Fibroblast of pulmonary artery (primary cell): ENCODE measurements around the gene GOLGA2.

Experiments used
- DNase-seq: peaks from one replicate; pipeline ENCODE4 v3.0.0-alpha.2; 2010; ENCODE audit warnings: low read depth
- H3K4me3 ChIP-seq: replicated peaks from 2 replicates; pipeline ENCODE4 v1.5.1; 2011; ENCODE audit warnings: low read depth, mild to moderate bottlenecking, control low read depth, low read length, moderate library complexity
- CTCF ChIP-seq: IDR thresholded peaks from 2 replicates; pipeline ENCODE4 v1.5.1; 2011; ENCODE audit warnings: mild to moderate bottlenecking, control low read depth, low read length, inconsistent platforms; ENCODE audit errors: missing control alignments

The GOLGA2 gene, protein sequence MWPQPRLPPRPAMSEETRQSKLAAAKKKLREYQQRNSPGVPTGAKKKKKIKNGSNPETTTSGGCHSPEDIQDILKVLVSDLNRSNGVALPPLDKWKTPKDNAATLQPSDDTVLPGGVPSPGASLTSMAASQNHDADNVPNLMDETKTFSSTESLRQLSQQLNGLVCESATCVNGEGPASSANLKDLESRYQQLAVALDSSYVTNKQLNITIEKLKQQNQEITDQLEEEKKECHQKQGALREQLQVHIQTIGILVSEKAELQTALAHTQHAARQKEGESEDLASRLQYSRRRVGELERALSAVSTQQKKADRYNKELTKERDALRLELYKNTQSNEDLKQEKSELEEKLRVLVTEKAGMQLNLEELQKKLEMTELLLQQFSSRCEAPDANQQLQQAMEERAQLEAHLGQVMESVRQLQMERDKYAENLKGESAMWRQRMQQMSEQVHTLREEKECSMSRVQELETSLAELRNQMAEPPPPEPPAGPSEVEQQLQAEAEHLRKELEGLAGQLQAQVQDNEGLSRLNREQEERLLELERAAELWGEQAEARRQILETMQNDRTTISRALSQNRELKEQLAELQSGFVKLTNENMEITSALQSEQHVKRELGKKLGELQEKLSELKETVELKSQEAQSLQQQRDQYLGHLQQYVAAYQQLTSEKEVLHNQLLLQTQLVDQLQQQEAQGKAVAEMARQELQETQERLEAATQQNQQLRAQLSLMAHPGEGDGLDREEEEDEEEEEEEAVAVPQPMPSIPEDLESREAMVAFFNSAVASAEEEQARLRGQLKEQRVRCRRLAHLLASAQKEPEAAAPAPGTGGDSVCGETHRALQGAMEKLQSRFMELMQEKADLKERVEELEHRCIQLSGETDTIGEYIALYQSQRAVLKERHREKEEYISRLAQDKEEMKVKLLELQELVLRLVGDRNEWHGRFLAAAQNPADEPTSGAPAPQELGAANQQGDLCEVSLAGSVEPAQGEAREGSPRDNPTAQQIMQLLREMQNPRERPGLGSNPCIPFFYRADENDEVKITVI

GRCh38 chr9:128275198-128276007, at the start of gene GOLGA2:
Gene GOLGA2 (minus strand): TSS chr9:128276007. CDS start chr9:128275976, 31 bp downstream.
- TF ChIP-seq CTCF = no peak

DNA sequence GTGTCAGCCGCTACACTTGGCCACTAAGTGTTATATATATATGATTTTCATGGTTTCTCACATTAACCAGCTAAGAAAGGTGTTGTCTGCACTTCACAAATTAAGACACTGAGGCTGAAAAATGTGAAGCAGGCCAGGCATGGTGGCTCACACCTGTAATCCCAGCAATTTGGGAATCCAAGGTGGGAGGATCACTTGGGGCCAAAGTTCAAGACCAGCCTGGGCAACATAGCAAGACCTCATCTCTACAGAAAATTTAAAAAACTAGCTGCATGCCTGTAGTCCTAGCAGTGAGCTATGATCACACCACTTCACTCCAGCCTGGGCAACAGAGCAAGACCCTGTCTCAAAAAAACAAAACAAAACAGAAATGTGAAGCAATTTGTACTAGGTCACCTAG, 48.6 kb upstream of the GOLGA2 start:
- no peak for TF ChIP-seq CTCF
- no peak for DNase-seq
- H3K4me3 ChIP-seq = no peak overlapping the region

More at GRCh38 chr9:128275198-128276007, at the start of gene GOLGA2:
- peak; percentile 72 for DNase-seq
- H3K4me3 ChIP-seq = peak within 1 kb of the TSS; percentile 98

DNA sequence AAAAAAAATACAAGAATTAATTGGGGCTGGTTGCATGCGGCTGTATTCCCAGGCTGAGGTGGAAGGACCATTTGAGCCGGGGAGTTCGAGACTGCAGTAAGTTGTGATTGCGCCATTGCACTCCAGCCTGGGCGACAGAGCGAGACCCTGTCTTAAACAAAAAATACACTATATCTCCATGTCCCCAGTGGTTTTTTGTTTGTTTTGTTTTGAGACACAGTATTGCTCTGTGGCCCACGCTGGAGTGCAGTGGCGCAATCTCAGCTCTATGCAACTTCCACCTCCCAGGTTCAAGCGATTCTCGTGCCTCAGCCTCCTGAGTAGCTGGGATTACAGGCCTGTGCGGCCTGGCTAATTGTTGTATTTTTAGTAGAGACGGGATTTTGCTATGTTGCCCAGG, 48.0 kb upstream of the GOLGA2 start:
- TF ChIP-seq CTCF = no peak
- H3K4me3 ChIP-seq = peak overlapping the region; percentile 83
- no peak for DNase-seq

- peak overlapping the region; percentile 83 for H3K4me3 ChIP-seq
- DNase-seq = peak; percentile 30
- no peak for TF ChIP-seq CTCF
Observed at GRCh38 chr9:128323212-128323730, 47.5 kb upstream of the GOLGA2 start.

DNA sequence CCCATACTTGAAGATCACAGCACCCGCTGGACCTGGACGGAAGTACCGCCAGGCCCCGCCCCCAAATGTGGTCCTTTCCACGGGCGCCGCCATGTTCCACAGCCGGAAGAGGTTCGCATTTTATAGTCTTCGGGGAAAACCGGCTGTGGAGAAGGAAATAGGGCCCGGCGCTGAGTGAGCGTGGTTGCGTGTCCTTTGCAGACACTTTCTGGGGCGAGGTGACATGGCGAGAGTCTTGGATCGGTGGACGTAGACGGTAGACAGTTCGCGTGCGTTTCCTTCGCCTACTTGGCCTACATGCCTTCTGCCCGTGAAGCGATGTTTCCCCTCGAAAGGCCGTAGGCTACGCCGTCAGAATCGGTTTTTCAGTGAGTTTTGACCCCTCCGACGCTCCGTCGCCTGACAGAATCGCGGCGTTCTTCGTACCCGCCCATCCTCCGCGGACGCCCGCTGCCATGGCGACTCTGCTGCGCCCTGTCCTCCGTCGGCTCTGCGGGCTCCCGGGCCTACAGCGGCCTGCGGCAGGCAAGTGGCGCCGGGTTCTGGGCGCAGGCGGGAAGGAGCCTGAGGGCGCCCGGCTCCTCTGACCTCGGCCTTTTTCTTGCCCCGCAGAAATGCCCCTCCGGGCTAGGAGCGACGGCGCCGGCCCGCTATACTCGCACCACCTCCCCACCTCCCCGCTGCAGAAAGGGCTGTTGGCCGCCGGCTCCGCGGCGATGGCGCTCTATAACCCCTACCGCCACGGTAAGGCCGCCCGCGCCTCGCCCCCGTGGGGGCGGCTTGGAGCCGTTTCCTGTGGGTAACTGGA, 46.8 kb upstream of the GOLGA2 start, which contains the start of the genes COQ4 and TRUB2:
Gene COQ4 (plus strand): TSS at position 436 of the 808 bp plus-strand sequence. CDS start 20 bp downstream, at position 456.
Gene TRUB2 (minus strand): TSS at position 44 of the 808 bp plus-strand sequence. CDS start 39 bp downstream, at position 5.
- peak within 1 kb of the TSS; percentile 83 for H3K4me3 ChIP-seq
- DNase-seq = peak; percentile 95
- no peak for TF ChIP-seq CTCF
